Right atrium auricular region (tissue), 2 donors: Measurements from ENCODE around the gene RNF149. TPM values are rescaled to one million over a fixed set of nuclear protein-coding genes. Genes with fewer than 3 reads are reported as not detected.
A peak's percentile ranks its signal among the peaks of the same experiment; 100 is the strongest.
"Not testable (repeated sequence)": the region's sequence is repeated elsewhere in the genome, so short reads cannot be mapped to it uniquely, and the experiment has no call there.

Experiments used
- DNase-seq: peaks from one replicate; pipeline ENCODE4 v3.0.0-alpha.2; 2019; ENCODE audit warnings: low spot score
- H3K27ac ChIP-seq, 2 donors: fragments of 200-600 bp; sonication (generic); 1 replicate in 1 of 2; 2 replicates in 1 of 2; pipeline ENCODE4 v1.5.1; 2016 to 2019
- H3K27me3 ChIP-seq, 2 donors: fragments of 200-600 bp; sonication (generic); one replicate each; pipeline versions ENCODE4 v1.5.1 to v1.6.0; 2017 to 2019
- H3K36me3 ChIP-seq: fragments of 200-600 bp; sonication (generic); one replicate; pipeline ENCODE4 v1.5.1; 2016
- H3K4me1 ChIP-seq, 2 donors: fragments of 200-600 bp; sonication (generic); one replicate each; pipeline versions ENCODE4 v1.5.1 to v1.6.0; 2017 to 2019
- H3K4me3 ChIP-seq, 2 donors: fragments of 200-600 bp; sonication (generic); 1 replicate in 1 of 2; 2 replicates in 1 of 2; pipeline ENCODE4 v1.5.1; 2017 to 2019; ENCODE audit warnings: mild to moderate bottlenecking in 1 of 2, moderate library complexity in 1 of 2
- H3K9me3 ChIP-seq, 2 donors: fragments of 200-600 bp; sonication (generic); one replicate each; pipeline ENCODE4 v1.5.1; 2019
- CTCF ChIP-seq, 2 donors: fragments of 200-600 bp; sonication (generic); IDR thresholded peaks; one replicate each; pipeline ENCODE4 v1.5.1; 2019; ENCODE audit warnings: antibody characterized with exemption in 2 of 2
- total RNA-seq, 2 donors: library from RNA; depleted of rRNA; stranded (reverse); fragments of >200 nt; gene quantifications; one replicate each; pipeline ENCODE4 v1.1.0, GENCODE V29; 2016

Gene RNF149
- total RNA-seq, 2 donors from 2014 or later: 21.0 to 30.8 TPM

- peak; percentile 61 for DNase-seq
- Histone ChIP-seq H3K4me1 (peaks cover 0 to 34% of the 10 kb centered on the region in 2 donors), H3K9me3 (no peaks in the 10 kb centered on the region)
These were observed 55.3 kb downstream of the RNF149 start for GRCh38 chr2:101253013-101253702.

GRCh38 chr2:101252408-101253012 lies 56.0 kb downstream of the RNF149 start, which contains the start of gene CNOT11:
Gene CNOT11 (plus strand): TSS chr2:101252886. CDS start chr2:101252965, 79 bp downstream.
- peak within 1 kb of the TSS; percentile 88 to 97 for H3K27ac ChIP-seq
- peak; percentile 98 for DNase-seq
- H3K36me3 ChIP-seq: no peaks in the 10 kb centered on the region
- no peaks in the 10 kb centered on the region for H3K27me3 ChIP-seq
- H3K4me3 ChIP-seq: peak within 1 kb of the TSS; percentile 85 to 100
- H3K9me3 ChIP-seq: no peaks in the 10 kb centered on the region
- peaks cover 0 to 34% of the 10 kb centered on the region in 2 donors for H3K4me1 ChIP-seq
- TF ChIP-seq CTCF (IDR thresholded peaks at IDR 0.05): no peak

More at GRCh38 chr2:101253013-101253702, 55.3 kb downstream of the RNF149 start:
- Histone ChIP-seq H3K27ac (peak overlapping the region; percentile 88 to 97), H3K4me3 (peak overlapping the region; percentile 85 to 100), H3K36me3 (peaks cover 2% of the 10 kb centered on the region), H3K27me3 (no peaks in the 10 kb centered on the region)
- no peak for TF ChIP-seq CTCF (IDR thresholded peaks at IDR 0.05)

GRCh38 chr2:101251844-101252407 lies 56.6 kb downstream of the RNF149 start:
- Histone ChIP-seq H3K27me3 (no peaks in the 10 kb centered on the region), H3K4me3 (peak overlapping the region; percentile 85 to 100), H3K9me3 (no peaks in the 10 kb centered on the region), H3K27ac (peak overlapping the region; percentile 88 to 97), H3K4me1 (peaks cover 0 to 34% of the 10 kb centered on the region in 2 donors), H3K36me3 (no peaks in the 10 kb centered on the region)
- DNase-seq: no peak
- no peak for TF ChIP-seq CTCF (IDR thresholded peaks at IDR 0.05)

- H3K27me3 ChIP-seq, DNase-seq, H3K27ac ChIP-seq, H3K4me3 ChIP-seq, H3K9me3 ChIP-seq, H3K36me3 ChIP-seq: not testable (repeated sequence)
- peaks cover 0 to 33% of the 10 kb centered on the region in 2 donors for H3K4me1 ChIP-seq
These were observed 57.2 kb downstream of the RNF149 start for GRCh38 chr2:101251246-101251781.

GRCh38 chr2:101249826-101250225 lies 58.7 kb downstream of the RNF149 start:
- no peaks in the 10 kb centered on the region for H3K9me3 ChIP-seq
- no peaks in the 10 kb centered on the region for H3K36me3 ChIP-seq
- H3K4me3 ChIP-seq: no peak overlapping the region
- DNase-seq: no peak
- peaks cover 0 to 20% of the 10 kb centered on the region in 2 donors for H3K4me1 ChIP-seq
- no peaks in the 10 kb centered on the region for H3K27me3 ChIP-seq
- no peak for TF ChIP-seq CTCF (IDR thresholded peaks at IDR 0.05)
- H3K27ac ChIP-seq: no peak overlapping the region

- H3K36me3 ChIP-seq, H3K9me3 ChIP-seq, H3K27me3 ChIP-seq, H3K27ac ChIP-seq, H3K4me1 ChIP-seq, DNase-seq, H3K4me3 ChIP-seq: not testable (repeated sequence)
These were observed 59.7 kb downstream of the RNF149 start for GRCh38 chr2:101248756-101249155.

- H3K9me3 ChIP-seq: not testable (repeated sequence)
These were observed 63.0 kb downstream of the RNF149 start for GRCh38 chr2:101245468-101245867.

GRCh38 chr2:101244899-101245298 lies 63.6 kb downstream of the RNF149 start:
- H3K27me3 ChIP-seq, DNase-seq, H3K4me1 ChIP-seq, H3K9me3 ChIP-seq, H3K36me3 ChIP-seq, H3K4me3 ChIP-seq: not testable (repeated sequence)
- peak overlapping the region in 1 of 2 donors; percentile 29 for H3K27ac ChIP-seq

More at GRCh38 chr2:101245468-101245867, 63.0 kb downstream of the RNF149 start:
- DNase-seq, H3K27me3 ChIP-seq, H3K4me1 ChIP-seq, H3K36me3 ChIP-seq, H3K4me3 ChIP-seq: not testable (repeated sequence)
- peak overlapping the region in 1 of 2 donors; percentile 29 for H3K27ac ChIP-seq

GRCh38 chr2:101244373-101244772 lies 64.1 kb downstream of the RNF149 start:
- not testable (repeated sequence) for H3K4me3 ChIP-seq, H3K27me3 ChIP-seq, H3K4me1 ChIP-seq, H3K36me3 ChIP-seq, DNase-seq, H3K9me3 ChIP-seq
- H3K27ac ChIP-seq: peak overlapping the region in 1 of 2 donors; percentile 24
